PC-9 (cell line): ENCODE data around the gene HLA-DQA2. TPM values are rescaled to one million over a fixed set of nuclear protein-coding genes. Genes with fewer than 3 reads are reported as not detected.

ENCODE experiments used
- BruUV-seq: library from RNA; stranded (reverse); fragments of 400-500 nt; replicated peaks from 2 replicates; lab custom pipeline; 2021; lab: Mats Ljungman, UMichigan
- CTCF ChIA-PET: fragments of 300-600 bp; sonication (Branson Sonifier 250); formaldehyde crosslinking; loops from one replicate; lab custom pipeline; 2022; ENCODE audit warnings: antibody characterized with exemption; lab: Charles Lee
- POLR2A ChIA-PET: fragments of 300-600 bp; sonication (Branson Sonifier 250); formaldehyde crosslinking; loops from one replicate; lab custom pipeline; 2022; ENCODE audit warnings: antibody characterized with exemption; ENCODE audit not compliant: unreplicated experiment; lab: Charles Lee
- DNase-seq, 2 experiments: peaks; one replicate each; pipeline versions ENCODE4 v3.0.0 to v3.0.0-alpha.2; 2015 to 2022; ENCODE audit warnings: mixed read lengths in 1 of 2
- H2AFZ ChIP-seq: fragments of 200-600 bp; sonication (generic); 2 replicates; pipeline ENCODE4 v1.8.1; 2017; ENCODE audit warnings: antibody characterized with exemption
- H3F3A ChIP-seq: fragments of 200-600 bp; sonication (generic); 2 replicates; pipeline ENCODE4 v1.8.1; 2017; ENCODE audit warnings: antibody characterized with exemption, mild to moderate bottlenecking, low read depth; ENCODE audit not compliant: insufficient read depth
- H3K27ac ChIP-seq: fragments of 200-600 bp; sonication (generic); 2 replicates; pipeline ENCODE4 v1.6.1; 2016; ENCODE audit warnings: mixed run types
- H3K27me3 ChIP-seq: fragments of 200-600 bp; sonication (generic); 2 replicates; pipeline ENCODE4 v1.6.1; 2016; ENCODE audit warnings: low read depth, mixed run types; ENCODE audit not compliant: insufficient read depth
- H3K36me3 ChIP-seq: fragments of 200-600 bp; sonication (generic); 2 replicates; pipeline ENCODE4 v1.6.1; 2016; ENCODE audit warnings: low read depth, mixed run types
- H3K4me1 ChIP-seq: fragments of 200-600 bp; sonication (generic); replicated peaks from 2 replicates; pipeline ENCODE4 v1.6.1; 2016; ENCODE audit warnings: mixed run types; ENCODE audit not compliant: insufficient read depth
- H3K4me2 ChIP-seq: fragments of 200-600 bp; sonication (generic); 2 replicates; pipeline ENCODE4 v1.6.1; 2017; ENCODE audit warnings: mixed run types
- H3K4me3 ChIP-seq: fragments of 200-600 bp; sonication (generic); 2 replicates; pipeline ENCODE4 v1.6.1; 2016; ENCODE audit warnings: mixed run types
- H3K79me2 ChIP-seq: fragments of 200-600 bp; sonication (generic); 2 replicates; pipeline ENCODE4 v1.6.1; 2017; ENCODE audit warnings: low read depth, mixed run types
- H3K9me2 ChIP-seq: fragments of 200-600 bp; sonication (generic); 2 replicates; pipeline ENCODE4 v1.8.1; 2017; ENCODE audit warnings: mild to moderate bottlenecking; ENCODE audit not compliant: insufficient read depth
- H3K9me3 ChIP-seq: fragments of 200-600 bp; sonication (generic); 2 replicates; pipeline ENCODE4 v1.8.1; 2016; ENCODE audit warnings: low read depth; ENCODE audit not compliant: insufficient read depth
- H4K20me1 ChIP-seq: fragments of 200-600 bp; sonication (generic); 2 replicates; pipeline ENCODE4 v1.8.1; 2017; ENCODE audit not compliant: insufficient read depth
- CTCF ChIP-seq: fragments of 200-600 bp; sonication (generic); conservative IDR thresholded peaks from 2 replicates; pipeline ENCODE4 v1.6.1; 2017; ENCODE audit warnings: mixed run types, antibody characterized with exemption, mild to moderate bottlenecking, moderate library complexity
- EZH2 ChIP-seq: fragments of 200-600 bp; sonication (generic); IDR thresholded peaks from 2 replicates; pipeline ENCODE4 v1.8.0; 2017; ENCODE audit warnings: antibody characterized with exemption, low read depth
- intact Hi-C: fragments of 100-400 bp; cut with micrococcal nuclease; formaldehyde crosslinking; loops from one replicate; pipeline ENCODE4 v1.10.0; 2022; ENCODE audit not compliant: unreplicated experiment
- total RNA-seq: library from RNA; stranded (reverse); gene quantifications from 2 replicates; pipeline ENCODE4 v1.2.3, GENCODE V29; 2021

The HLA-DQA2 gene
- total RNA-seq, 1 experiment from 2014 or later, result not detected

- no peak for DNase-seq
- Histone ChIP-seq H3F3A (no peaks in the 10 kb centered on the region), H3K79me2 (no peaks in the 10 kb centered on the region), H2AFZ (no peak overlapping the region), H3K4me1 (no peaks in the 10 kb centered on the region), H3K9me2 (no peaks in the 10 kb centered on the region), H3K27me3 (peaks cover 70% of the 10 kb centered on the region), H3K36me3 (no peaks in the 10 kb centered on the region), H4K20me1 (no peaks in the 10 kb centered on the region), H3K27ac (no peak overlapping the region), H3K4me2 (no peak overlapping the region), H3K4me3 (no peak overlapping the region), H3K9me3 (no peaks in the 10 kb centered on the region)
- CTCF ChIA-PET, result no interaction called here
- TF ChIP-seq EZH2 (no peak), CTCF (no peak)
- intact Hi-C loops, result no loop called here
- POLR2A ChIA-PET, result no interaction called here
- BruUV-seq, result no TSS peak
These were observed 20.4 kb downstream of the HLA-DQA2 start for GRCh38 chr6:32761548-32761947.

- CTCF ChIA-PET, result no interaction called here
These were observed 22.2 kb downstream of the HLA-DQA2 start, which contains the start of gene HLA-DQB2 for GRCh38 chr6:32763421-32763820. Gene HLA-DQB2, minus strand, starts transcription at chr6:32763532. Its CDS starts 62 bp downstream, at chr6:32763470.

GRCh38 chr6:32764048-32764447, 22.9 kb downstream of the HLA-DQA2 start:
- Histone ChIP-seq H2AFZ (no peak overlapping the region), H3K4me1 (no peaks in the 10 kb centered on the region), H3F3A (no peaks in the 10 kb centered on the region), H3K9me2 (no peaks in the 10 kb centered on the region), H3K36me3 (no peaks in the 10 kb centered on the region), H3K27me3 (peaks cover 67% of the 10 kb centered on the region), H3K9me3 (no peaks in the 10 kb centered on the region), H4K20me1 (no peaks in the 10 kb centered on the region), H3K79me2 (no peaks in the 10 kb centered on the region), H3K4me2 (no peak overlapping the region), H3K4me3 (no peak overlapping the region), H3K27ac (no peak overlapping the region)
- POLR2A ChIA-PET, result no interaction called here
- intact Hi-C loops, result no loop called here
- TF ChIP-seq EZH2 (no peak), CTCF (no peak)
- CTCF ChIA-PET, result no interaction called here
- DNase-seq, result no peak
- BruUV-seq, result no TSS peak

More at GRCh38 chr6:32763421-32763820, 22.2 kb downstream of the HLA-DQA2 start, which contains the start of gene HLA-DQB2:
- POLR2A ChIA-PET, result no interaction called here
- Histone ChIP-seq H3K4me2 (no peak within 1 kb of the TSS), H3K36me3 (no peaks in the 10 kb centered on the region), H4K20me1 (no peaks in the 10 kb centered on the region), H3K4me1 (no peaks in the 10 kb centered on the region), H3K27me3 (peaks cover 73% of the 10 kb centered on the region), H2AFZ (no peak within 1 kb of the TSS), H3K9me2 (no peaks in the 10 kb centered on the region), H3K27ac (no peak within 1 kb of the TSS), H3K9me3 (no peaks in the 10 kb centered on the region), H3K4me3 (no peak within 1 kb of the TSS), H3F3A (no peaks in the 10 kb centered on the region), H3K79me2 (no peaks in the 10 kb centered on the region)
- intact Hi-C loops, result no loop called here
- no peak for DNase-seq
- TF ChIP-seq CTCF (no peak), EZH2 (no peak)
- no TSS peak for BruUV-seq
